ENCODE measurements around the gene BAG2.

BAG2 gene

GRCh38 chr6:57198926-57199636 lies 27.0 kb downstream of the BAG2 start:
- TF ChIP-seq REST (IDR thresholded peaks at IDR 0.05; ENCODE audit: low read depth) (no peak), MAX (IDR thresholded peaks at IDR 0.05) (no peak), CREB1 (IDR thresholded peaks at IDR 0.05; ENCODE audit: low read depth) (no peak), EP300 (IDR thresholded peaks at IDR 0.05; ENCODE audit: borderline replicate concordance) (no peak), FOXM1 (IDR thresholded peaks at IDR 0.05; ENCODE audit: borderline replicate concordance, low read depth) (no peak)

GRCh38 chr6:57201718-57202117 lies 29.6 kb downstream of the BAG2 start:
- no peak for TF ChIP-seq MAX (IDR thresholded peaks at IDR 0.05)
- TF ChIP-seq, protein P1, sequence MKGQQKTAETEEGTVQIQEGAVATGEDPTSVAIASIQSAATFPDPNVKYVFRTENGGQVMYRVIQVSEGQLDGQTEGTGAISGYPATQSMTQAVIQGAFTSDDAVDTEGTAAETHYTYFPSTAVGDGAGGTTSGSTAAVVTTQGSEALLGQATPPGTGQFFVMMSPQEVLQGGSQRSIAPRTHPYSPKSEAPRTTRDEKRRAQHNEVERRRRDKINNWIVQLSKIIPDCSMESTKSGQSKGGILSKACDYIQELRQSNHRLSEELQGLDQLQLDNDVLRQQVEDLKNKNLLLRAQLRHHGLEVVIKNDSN (IDR thresholded peaks at IDR 0.05) = no peak
- TF ChIP-seq RAD21 (IDR thresholded peaks at IDR 0.05; ENCODE audit: low read depth) = no peak
- no peak for TF ChIP-seq REST (IDR thresholded peaks at IDR 0.05; ENCODE audit: low read depth)
- TF ChIP-seq CREB1 (IDR thresholded peaks at IDR 0.05; ENCODE audit: low read depth) = no peak
- no peak for TF ChIP-seq ZBTB7A (IDR thresholded peaks at IDR 0.05; ENCODE audit: low read depth)
- no peak for TF ChIP-seq TCF12 (IDR thresholded peaks at IDR 0.05; ENCODE audit: low read depth)
- no peak for TF ChIP-seq TAF1 (IDR thresholded peaks at IDR 0.05; ENCODE audit: low read depth)
- TF ChIP-seq EGR1 (IDR thresholded peaks at IDR 0.05) = no peak
- no peak for TF ChIP-seq CEBPB (IDR thresholded peaks at IDR 0.05)
- TF ChIP-seq FOXM1 (IDR thresholded peaks at IDR 0.05; ENCODE audit: borderline replicate concordance, low read depth) = no peak

- TF ChIP-seq RAD21 (IDR thresholded peaks at IDR 0.05; ENCODE audit: low read depth) (no peak), CREB1 (IDR thresholded peaks at IDR 0.05; ENCODE audit: low read depth) (no peak), EP300 (IDR thresholded peaks at IDR 0.05; ENCODE audit: borderline replicate concordance) (no peak), REST (IDR thresholded peaks at IDR 0.05; ENCODE audit: low read depth) (no peak), EGR1 (IDR thresholded peaks at IDR 0.05) (no peak), MAX (IDR thresholded peaks at IDR 0.05) (no peak), TEAD4 (IDR thresholded peaks at IDR 0.05) (no peak), TAF1 (IDR thresholded peaks at IDR 0.05; ENCODE audit: low read depth) (no peak), YY1 (IDR thresholded peaks at IDR 0.05; ENCODE audit: low read depth) (no peak), CEBPB (IDR thresholded peaks at IDR 0.05) (no peak), FOXM1 (IDR thresholded peaks at IDR 0.05; ENCODE audit: borderline replicate concordance, low read depth) (no peak), NFIC (IDR thresholded peaks at IDR 0.05) (no peak), ZBTB7A (IDR thresholded peaks at IDR 0.05; ENCODE audit: low read depth) (no peak), TCF12 (IDR thresholded peaks at IDR 0.05; ENCODE audit: low read depth) (no peak)
- TF ChIP-seq, protein P1 (IDR thresholded peaks at IDR 0.05) = no peak
Measured at GRCh38 chr6:57205550-57206328, 33.6 kb downstream of the BAG2 start.

DNA sequence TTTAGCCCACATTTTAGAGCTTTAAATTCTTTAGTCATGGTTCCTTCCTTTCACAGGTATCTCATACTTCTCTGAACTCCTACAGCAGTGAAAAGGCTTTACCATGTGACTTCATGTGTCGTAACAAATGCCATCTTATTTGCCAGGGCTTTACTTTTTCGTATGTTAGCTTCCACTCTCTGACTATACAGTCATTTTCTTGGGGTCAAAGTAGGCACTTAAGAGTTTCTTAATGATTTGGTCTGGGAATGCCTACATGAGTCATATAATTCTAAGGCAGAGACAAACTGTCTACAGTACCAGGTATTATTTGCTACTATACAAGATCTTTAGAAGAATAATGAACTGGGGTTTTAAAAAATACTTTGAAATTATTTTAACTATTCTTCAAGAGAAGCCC lies 35.0 kb downstream of the BAG2 start:
- no peak for TF ChIP-seq CREB1 (IDR thresholded peaks at IDR 0.05; ENCODE audit: low read depth)
- no peak for TF ChIP-seq REST (IDR thresholded peaks at IDR 0.05; ENCODE audit: low read depth)
- TF ChIP-seq ZBTB7A (IDR thresholded peaks at IDR 0.05; ENCODE audit: low read depth) = no peak
- no peak for TF ChIP-seq TCF12 (IDR thresholded peaks at IDR 0.05; ENCODE audit: low read depth)
- no peak for TF ChIP-seq FOXM1 (IDR thresholded peaks at IDR 0.05; ENCODE audit: borderline replicate concordance, low read depth)
- no peak for TF ChIP-seq CEBPB (IDR thresholded peaks at IDR 0.05)
- no peak for TF ChIP-seq TAF1 (IDR thresholded peaks at IDR 0.05; ENCODE audit: low read depth)
- no peak for TF ChIP-seq EP300 (IDR thresholded peaks at IDR 0.05; ENCODE audit: borderline replicate concordance)
- TF ChIP-seq RAD21 (IDR thresholded peaks at IDR 0.05; ENCODE audit: low read depth) = no peak
- no peak for TF ChIP-seq TEAD4 (IDR thresholded peaks at IDR 0.05)
- TF ChIP-seq EGR1 (IDR thresholded peaks at IDR 0.05) = no peak
- TF ChIP-seq YY1 (IDR thresholded peaks at IDR 0.05; ENCODE audit: low read depth) = no peak
- TF ChIP-seq NFIC (IDR thresholded peaks at IDR 0.05) = no peak
- TF ChIP-seq, protein P1 (IDR thresholded peaks at IDR 0.05) = no peak
- TF ChIP-seq MAX (IDR thresholded peaks at IDR 0.05) = no peak
